GM19452 (cell line): Measurements from ENCODE around the gene MRM1.
"Not testable (repeated sequence)": the region's sequence is repeated elsewhere in the genome, so short reads cannot be mapped to it uniquely, and the experiment has no call there.

ENCODE experiments used
- ATAC-seq: cut with Tn5 transposase; IDR thresholded peaks from one replicate; pipeline ENCODE4 v1.9.1; 2021; ENCODE audit not compliant: unreplicated experiment

MRM1 gene

GRCh38 chr17:36600936-36601302 is 464 bp upstream of the MRM1 start:
- ATAC-seq: no peak

- no peak for ATAC-seq
These were observed 806 bp downstream of the MRM1 start for GRCh38 chr17:36602030-36602748.

- no peak for ATAC-seq
These were observed 1.6 kb downstream of the MRM1 start for GRCh38 chr17:36602924-36603384.

GRCh38 chr17:36605028-36605427 is 3.6 kb downstream of the MRM1 start:
- not testable (repeated sequence) for ATAC-seq

GRCh38 chr17:36608280-36608679 is 6.9 kb downstream of the MRM1 start:
- no peak for ATAC-seq

GRCh38 chr17:36608794-36609497 is 7.6 kb downstream of the MRM1 start:
- no peak for ATAC-seq

- no peak for ATAC-seq
These were observed 8.1 kb downstream of the MRM1 start for GRCh38 chr17:36609498-36609862.

GRCh38 chr17:36610474-36610873 is 9.1 kb downstream of the MRM1 start:
- ATAC-seq: no peak

GRCh38 chr17:36611345-36612072 is 10.1 kb downstream of the MRM1 start:
- ATAC-seq: no peak

GRCh38 chr17:36612323-36612722 is 10.9 kb downstream of the MRM1 start:
- ATAC-seq: no peak

- ATAC-seq: no peak
These were observed 11.8 kb downstream of the MRM1 start for GRCh38 chr17:36613155-36613554.

GRCh38 chr17:36614081-36614480 is 12.7 kb downstream of the MRM1 start:
- ATAC-seq: no peak

GRCh38 chr17:36614933-36615332 is 13.6 kb downstream of the MRM1 start:
- ATAC-seq: no peak

- ATAC-seq: no peak
These were observed 15.0 kb downstream of the MRM1 start for GRCh38 chr17:36616061-36617029.

GRCh38 chr17:36617773-36618172 is 16.4 kb downstream of the MRM1 start:
- no peak for ATAC-seq

GRCh38 chr17:36623281-36623680 is 21.9 kb downstream of the MRM1 start:
- ATAC-seq: no peak

- no peak for ATAC-seq
These were observed 23.8 kb downstream of the MRM1 start for GRCh38 chr17:36625188-36625587.

- no peak for ATAC-seq
These were observed 25.7 kb downstream of the MRM1 start for GRCh38 chr17:36627101-36627500.

GRCh38 chr17:36628576-36628975 is 27.2 kb downstream of the MRM1 start:
- ATAC-seq: no peak

- no peak for ATAC-seq
These were observed 28.0 kb downstream of the MRM1 start for GRCh38 chr17:36629252-36629847.
